Activated CD4-positive, alpha-beta T cell treated with anti-CD3 and anti-CD28 coated beads, Interleukin-10, Interleukin-2, amounts not matched to agents 100 ng/mL and 50 ng/mL, durations not matched to agents 16 hours and 8 hours (primary cell): Measurements from ENCODE around the gene GYPC.
A peak's percentile ranks its signal among the peaks of the same experiment; 100 is the strongest.
"Not testable (repeated sequence)": the region's sequence is repeated elsewhere in the genome, so short reads cannot be mapped to it uniquely, and the experiment has no call there.

ENCODE experiments used
- DNase-seq: peaks from one replicate; pipeline ENCODE4 v3.0.0-alpha.2; 2020

The GYPC gene

GRCh38 chr2:126655500-126656430 is at the start of gene GYPC:
Gene GYPC (plus strand): TSS chr2:126656158. CDS start chr2:126656264, 106 bp downstream.
- peak; percentile 77 for DNase-seq

GRCh38 chr2:126614524-126615227 is 41.3 kb upstream of the GYPC start:
- no peak for DNase-seq

- DNase-seq = no peak
Measured at GRCh38 chr2:126616606-126617069, 39.3 kb upstream of the GYPC start.

- no peak for DNase-seq
Measured at GRCh38 chr2:126620302-126620701, 35.7 kb upstream of the GYPC start.

GRCh38 chr2:126623000-126623399 is 33.0 kb upstream of the GYPC start:
- no peak for DNase-seq

- DNase-seq = no peak
Measured at GRCh38 chr2:126627643-126628042, 28.3 kb upstream of the GYPC start.

- peak; percentile 36 for DNase-seq
Measured at GRCh38 chr2:126634273-126634861, 21.6 kb upstream of the GYPC start.

- DNase-seq = no peak
Measured at GRCh38 chr2:126635281-126635680, 20.7 kb upstream of the GYPC start.

- no peak for DNase-seq
Measured at GRCh38 chr2:126635736-126636135, 20.2 kb upstream of the GYPC start.

GRCh38 chr2:126637386-126637785 is 18.6 kb upstream of the GYPC start:
- no peak for DNase-seq

GRCh38 chr2:126638746-126639145 is 17.2 kb upstream of the GYPC start:
- no peak for DNase-seq

- no peak for DNase-seq
Measured at GRCh38 chr2:126639276-126639675, 16.7 kb upstream of the GYPC start.

GRCh38 chr2:126641294-126641693 is 14.7 kb upstream of the GYPC start:
- DNase-seq = not testable (repeated sequence)

GRCh38 chr2:126642031-126642430 is 13.9 kb upstream of the GYPC start:
- DNase-seq = no peak

- no peak for DNase-seq
Measured at GRCh38 chr2:126643431-126643830, 12.5 kb upstream of the GYPC start.

- no peak for DNase-seq
Measured at GRCh38 chr2:126643972-126644371, 12.0 kb upstream of the GYPC start.

- no peak for DNase-seq
Measured at GRCh38 chr2:126644630-126645191, 11.2 kb upstream of the GYPC start.

GRCh38 chr2:126645211-126645618 is 10.7 kb upstream of the GYPC start:
- no peak for DNase-seq

- no peak for DNase-seq
Measured at GRCh38 chr2:126646026-126646425, 9.9 kb upstream of the GYPC start.

- not testable (repeated sequence) for DNase-seq
Measured at GRCh38 chr2:126647714-126648344, 8.1 kb upstream of the GYPC start.

- DNase-seq = not testable (repeated sequence)
Measured at GRCh38 chr2:126648345-126648786, 7.6 kb upstream of the GYPC start.

- no peak for DNase-seq
Measured at GRCh38 chr2:126649101-126649500, 6.9 kb upstream of the GYPC start.

- no peak for DNase-seq
Measured at GRCh38 chr2:126650994-126651393, 5.0 kb upstream of the GYPC start.
